HG02588 (cell line): ENCODE data around the gene MORN1.

Experiments
- ATAC-seq: cut with Tn5 transposase; IDR thresholded peaks from one replicate; pipeline ENCODE4 v1.9.1; 2021; ENCODE audit warnings: mild to moderate bottlenecking, moderate library complexity; ENCODE audit not compliant: unreplicated experiment

MORN1 gene

DNA sequence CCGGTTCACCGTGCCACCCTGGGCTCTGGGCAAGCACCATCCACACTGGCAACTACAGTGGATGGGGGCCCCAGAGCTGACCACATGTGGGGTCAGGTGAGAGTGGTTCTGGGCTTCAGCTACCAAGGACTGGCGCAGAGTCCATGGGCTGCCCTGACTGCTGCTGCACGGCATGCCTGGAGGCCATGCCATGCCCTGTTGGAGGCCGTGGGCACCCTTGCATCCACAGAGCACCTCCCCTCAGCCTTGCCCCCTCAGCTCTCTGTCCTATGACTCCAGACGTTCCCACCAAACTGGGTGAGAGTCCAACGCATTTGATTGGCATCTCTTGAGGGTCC, 15.5 kb downstream of the MORN1 start:
- ATAC-seq = no peak

DNA sequence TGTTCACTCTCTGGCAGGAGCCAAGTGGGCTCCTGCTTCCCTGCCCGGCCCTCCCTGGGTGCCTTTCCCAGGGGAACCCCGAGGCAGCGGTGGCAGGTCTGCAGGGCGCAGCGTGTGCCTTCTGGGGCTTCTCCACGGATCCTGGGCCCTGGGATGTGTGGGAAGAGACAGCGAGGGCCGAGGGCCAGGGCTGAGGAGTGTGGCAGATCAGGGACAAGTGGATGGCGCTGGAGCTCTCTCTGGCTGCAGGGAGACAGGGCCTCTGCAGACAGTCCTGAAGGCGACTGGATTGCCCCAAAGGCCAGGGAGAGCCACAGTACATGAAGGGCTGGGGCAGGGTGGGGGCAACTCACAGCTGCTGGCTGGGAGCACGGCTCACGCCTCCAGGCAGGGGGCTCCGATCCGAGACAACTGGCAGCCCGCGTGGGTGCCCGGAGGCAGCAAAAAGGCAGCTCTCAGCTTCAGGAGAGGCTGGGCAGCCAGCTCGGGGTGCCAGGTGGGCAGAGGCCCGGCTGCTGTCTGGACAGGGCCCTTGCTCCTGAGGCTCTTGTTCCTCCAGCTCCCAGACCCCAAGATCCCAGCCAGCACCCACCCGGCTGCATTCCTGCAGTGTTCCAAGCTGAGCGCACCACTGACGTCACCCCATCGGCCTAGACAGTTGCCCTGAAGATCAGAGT, 16.0 kb downstream of the MORN1 start:
- no peak for ATAC-seq

DNA sequence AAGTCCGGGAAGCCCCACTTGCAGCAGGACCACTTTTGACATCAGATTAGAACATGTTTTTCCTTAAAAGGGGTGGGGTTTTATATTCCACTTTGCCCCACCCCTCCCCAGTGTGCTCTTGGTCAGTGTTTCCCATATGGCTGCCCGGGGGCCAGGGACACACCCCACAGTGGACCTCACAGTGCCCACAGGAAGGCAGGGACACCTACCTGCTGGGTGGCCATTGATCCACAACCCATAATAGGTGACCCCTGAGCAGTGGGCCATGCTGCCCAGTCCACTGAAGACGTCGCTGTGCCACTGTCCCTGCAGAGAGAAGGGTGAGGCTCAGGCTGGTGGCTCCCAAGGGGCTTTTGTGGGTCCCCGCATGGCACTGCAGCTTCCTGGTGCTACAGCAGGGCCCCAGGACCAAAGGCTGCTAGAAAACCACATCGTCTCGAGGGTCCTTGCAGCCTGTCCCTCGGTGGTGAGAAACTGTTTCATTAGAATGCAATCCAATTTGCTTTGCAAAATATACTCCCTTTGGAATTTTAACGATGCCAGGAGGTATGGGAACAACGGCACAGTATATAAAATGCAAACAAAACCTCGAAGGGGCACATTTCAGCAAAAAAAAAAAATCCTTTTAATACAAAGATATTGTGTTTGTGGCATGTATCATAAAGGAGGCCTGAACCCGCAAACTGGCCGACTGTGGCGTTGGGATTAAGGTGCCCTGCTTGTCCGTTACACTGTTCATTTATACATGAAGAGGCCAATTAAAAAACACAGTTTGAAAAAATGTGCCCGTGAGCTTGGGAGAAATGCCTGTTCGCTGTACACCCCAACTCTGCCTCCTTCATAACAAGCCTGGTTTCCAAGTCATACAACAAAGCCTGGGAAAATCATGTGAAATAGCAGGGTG, 16.9 kb downstream of the MORN1 start:
- ATAC-seq = no peak

DNA sequence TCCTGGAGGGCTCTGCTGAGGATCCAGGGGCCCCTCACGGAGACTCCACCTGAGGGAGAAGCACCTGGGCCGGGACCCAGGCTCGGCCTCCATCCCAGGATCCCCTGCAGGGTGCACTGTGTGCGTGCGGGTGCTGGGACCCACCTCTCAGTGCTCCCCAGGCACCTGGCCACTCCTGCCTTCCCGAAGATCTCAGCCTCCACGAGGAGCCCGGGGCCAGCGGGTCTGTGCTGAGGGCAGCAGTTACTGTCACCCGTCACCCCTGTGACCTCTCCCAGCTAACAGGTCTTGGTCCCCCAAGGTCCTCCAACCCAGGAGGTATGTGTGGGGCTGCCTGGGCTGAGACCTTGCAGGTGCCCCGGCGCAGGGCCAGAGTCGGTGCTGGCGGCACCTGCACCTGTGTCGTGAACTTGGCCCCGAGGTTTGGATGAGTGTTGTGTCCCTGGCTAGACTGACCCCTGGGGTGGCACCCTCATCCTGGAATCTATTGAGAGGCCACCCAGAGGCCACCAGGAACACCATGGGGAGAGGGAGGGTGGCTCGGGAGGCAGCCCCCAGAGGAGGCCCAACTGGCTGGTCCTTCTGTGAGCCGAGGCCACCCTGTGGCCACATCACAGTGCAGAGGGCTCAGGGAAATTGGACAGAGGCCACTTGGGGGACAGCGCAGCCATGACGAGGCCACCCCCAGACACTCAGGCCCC, 17.7 kb downstream of the MORN1 start:
- no peak for ATAC-seq

GRCh38 chr1:2372551-2373490, 18.5 kb downstream of the MORN1 start:
- no peak for ATAC-seq

- no peak for ATAC-seq
Observed at GRCh38 chr1:2368053-2368744, 23.2 kb downstream of the MORN1 start.

DNA sequence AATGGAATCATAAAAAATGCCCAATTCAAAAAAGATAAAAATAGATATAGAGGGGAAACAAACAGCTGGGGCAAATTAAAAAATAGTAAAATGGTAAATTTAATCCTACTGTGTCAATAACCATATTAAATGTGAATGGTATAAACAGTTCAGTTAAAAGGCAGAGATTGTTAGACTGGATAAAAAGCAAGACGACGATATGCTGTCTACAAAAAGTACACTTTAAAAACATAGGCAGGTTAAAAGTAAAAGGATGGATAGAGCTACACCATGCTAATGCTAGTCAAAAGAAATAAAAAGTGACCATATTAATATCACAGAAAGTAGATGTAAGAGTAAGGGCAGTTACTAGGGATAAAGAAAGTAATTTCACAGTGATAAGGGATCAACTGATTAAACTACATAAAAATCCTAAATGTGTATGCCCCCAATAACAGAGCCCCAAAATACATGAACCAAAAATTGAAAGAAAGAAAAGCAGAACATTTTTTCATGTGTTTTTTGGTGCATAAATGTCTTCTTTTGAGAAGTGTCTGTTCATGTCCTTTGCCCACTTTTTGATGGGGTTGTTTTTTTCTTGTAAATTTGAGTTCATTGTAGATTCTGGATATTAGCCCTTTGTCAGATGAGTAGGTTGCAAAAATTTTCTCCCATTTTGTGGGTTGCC, 27.4 kb downstream of the MORN1 start:
- ATAC-seq = no peak

GRCh38 chr1:2360588-2361364, 30.6 kb downstream of the MORN1 start:
- no peak for ATAC-seq

GRCh38 chr1:2358651-2359640, 32.4 kb downstream of the MORN1 start:
- ATAC-seq = no peak

GRCh38 chr1:2358072-2358471, 33.3 kb downstream of the MORN1 start:
- no peak for ATAC-seq

- no peak for ATAC-seq
Observed at GRCh38 chr1:2356911-2357845, 34.2 kb downstream of the MORN1 start.

GRCh38 chr1:2356401-2356800, 35.0 kb downstream of the MORN1 start:
- ATAC-seq = no peak

DNA sequence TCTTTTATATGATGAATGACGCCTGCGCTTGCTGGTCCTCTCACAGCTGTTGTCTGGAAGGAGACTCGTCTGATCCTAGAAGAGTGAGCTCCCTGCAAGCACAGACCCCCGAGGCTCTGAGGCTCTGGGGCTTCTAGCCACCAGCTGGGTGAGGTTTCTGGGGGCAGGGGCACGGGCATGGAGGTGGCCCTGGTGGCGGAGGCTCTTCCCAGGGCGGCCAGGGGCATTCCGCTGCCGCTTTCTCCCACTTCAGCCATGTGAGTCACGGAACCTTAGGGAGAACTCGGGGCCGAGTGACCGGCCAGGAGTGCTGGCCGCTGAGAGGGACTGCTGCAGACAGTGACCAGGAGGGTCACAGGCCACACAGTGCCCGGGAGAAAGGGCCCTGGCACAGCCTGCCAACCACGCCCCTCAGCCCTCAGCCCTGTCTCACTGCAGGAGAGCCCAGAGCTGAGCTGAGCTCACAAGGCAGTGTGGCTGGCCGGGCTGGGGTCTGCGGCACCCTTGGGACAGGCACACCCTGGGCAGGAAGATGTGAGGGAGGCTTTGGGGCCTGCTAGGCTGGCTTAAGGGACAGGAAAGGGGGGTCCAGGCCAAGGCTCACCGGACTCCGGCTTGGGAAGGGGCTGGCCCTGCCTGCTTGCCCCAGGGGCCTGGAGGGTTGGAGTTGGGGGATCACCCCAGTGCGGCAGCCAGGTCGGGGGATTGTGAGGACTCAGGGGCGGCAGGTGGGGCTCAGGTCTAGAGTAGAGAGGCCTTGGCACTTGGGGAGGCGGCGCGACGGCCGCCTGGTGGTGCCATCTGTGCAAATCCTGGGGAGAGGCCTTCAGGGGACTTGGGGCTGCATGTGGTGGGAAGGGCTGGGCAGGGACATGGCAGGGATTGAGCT, 35.7 kb downstream of the MORN1 start:
- no peak for ATAC-seq

DNA sequence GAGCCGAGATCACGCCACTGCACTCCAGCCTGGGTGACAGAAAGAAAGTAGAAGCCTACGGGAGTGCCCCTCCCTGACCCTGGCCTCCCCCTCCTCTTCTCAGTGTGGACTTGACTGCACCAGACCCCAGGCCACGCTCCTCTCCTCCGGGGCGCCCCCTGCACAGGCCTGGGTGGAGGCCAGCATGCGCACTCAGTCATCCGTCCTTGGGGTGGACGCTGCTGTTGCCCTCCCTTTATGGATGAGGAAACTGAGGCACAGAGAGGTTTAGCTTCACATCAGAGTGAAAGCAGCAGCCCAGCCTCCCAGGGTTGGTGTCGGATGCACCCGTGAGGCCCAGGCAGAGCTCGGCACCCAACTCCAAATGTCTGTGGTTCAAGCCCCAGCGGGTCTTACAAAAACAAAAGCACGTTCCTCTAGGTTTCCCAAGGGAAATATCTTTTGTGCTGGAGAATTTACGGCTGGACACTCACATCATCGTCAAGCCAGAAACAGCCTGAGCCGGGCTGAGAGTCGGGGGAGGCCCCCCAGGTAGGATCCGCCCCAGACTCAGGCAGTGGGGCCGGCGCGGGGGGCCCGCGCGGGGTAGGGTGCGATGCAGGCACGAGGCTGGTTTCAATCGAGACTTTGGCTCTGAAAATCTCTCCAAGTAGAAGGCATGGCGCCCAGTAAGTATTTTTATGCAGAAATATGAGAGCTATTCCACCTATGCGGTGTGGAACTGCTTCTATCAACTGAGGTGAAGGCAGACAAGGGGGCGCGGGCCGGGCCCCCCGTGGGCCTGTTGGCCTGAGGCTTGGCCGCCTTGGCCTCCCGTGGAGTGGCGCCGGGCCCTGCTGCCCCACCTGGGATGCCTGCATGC, 36.6 kb downstream of the MORN1 start:
- no peak for ATAC-seq
